DLD1 (cell line): Measurements from ENCODE around the gene YTHDF1.
"Not testable (repeated sequence)": the region's sequence is repeated elsewhere in the genome, so short reads cannot be mapped to it uniquely, and the experiment has no call there.

Source experiments
- in situ Hi-C: cut with HindIII; loops from 2 replicates; pipeline ENCODE4 v1.10.0; 2017; ENCODE audit warnings: low sequenced_read_pairs

The YTHDF1 gene

GRCh38 chr20:63159826-63160640 lies 55.9 kb downstream of the YTHDF1 start:
- in situ Hi-C loops: no loop called here

GRCh38 chr20:63159251-63159650 lies 56.7 kb downstream of the YTHDF1 start:
- in situ Hi-C loops: not testable (repeated sequence)

DNA sequence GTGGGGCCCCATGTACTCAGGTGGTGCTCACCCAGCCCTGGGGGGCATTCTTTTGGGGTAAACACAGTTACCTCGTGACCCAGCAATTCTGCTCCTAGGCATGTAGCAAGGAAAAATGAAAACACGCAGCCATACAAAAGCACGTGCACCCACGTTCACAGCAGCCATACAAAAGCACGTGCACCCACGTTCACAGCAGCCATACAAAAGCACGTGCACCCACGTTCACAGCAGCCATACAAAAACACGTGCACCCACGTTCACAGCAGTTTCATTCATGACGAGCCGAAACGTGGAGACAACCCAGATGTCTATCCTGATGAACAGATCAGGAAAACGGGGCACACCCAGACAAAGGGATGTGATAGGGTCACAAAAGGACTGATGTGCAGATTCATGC lies 57.1 kb downstream of the YTHDF1 start:
- in situ Hi-C loops: no loop called here

DNA sequence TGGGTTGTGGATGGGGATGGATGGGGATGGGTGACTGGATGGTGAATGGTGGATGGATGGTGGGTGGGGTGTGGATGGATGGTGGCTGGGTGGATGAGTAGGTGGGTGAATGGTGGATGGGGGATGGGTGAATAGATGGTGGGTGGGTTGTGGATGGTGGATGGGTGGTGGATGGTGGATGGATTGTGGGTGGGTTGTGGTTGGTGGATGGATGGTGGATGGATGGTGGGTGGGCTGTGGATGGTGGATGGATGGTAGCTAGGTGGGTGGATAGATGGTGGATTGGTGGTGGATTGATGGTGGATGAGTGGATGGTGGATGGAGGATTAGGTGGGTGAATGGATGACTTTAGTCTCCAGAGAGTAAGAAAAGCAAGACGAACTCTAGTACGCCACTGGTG lies 57.6 kb downstream of the YTHDF1 start:
- in situ Hi-C loops: no loop called here

DNA sequence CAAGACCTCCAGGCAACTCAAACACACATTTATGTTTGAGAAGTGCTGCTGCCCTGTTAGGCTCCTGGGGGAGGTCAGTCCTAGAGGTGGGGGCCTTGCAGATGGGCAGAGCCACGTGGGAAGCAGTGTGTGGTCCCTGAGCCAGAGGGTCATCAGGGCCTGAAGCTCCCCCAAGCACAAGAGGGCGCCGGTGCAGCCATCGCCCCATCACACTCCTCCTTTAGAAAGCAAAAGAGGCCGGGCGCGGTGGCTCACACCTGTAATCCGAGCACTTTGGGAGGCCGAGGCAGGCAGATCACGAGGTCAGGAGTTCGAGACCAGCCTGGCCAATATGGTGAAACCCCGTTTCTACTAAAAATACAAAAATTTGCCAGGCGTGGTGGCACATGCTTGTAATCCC lies 58.5 kb downstream of the YTHDF1 start:
- in situ Hi-C loops: not testable (repeated sequence)

DNA sequence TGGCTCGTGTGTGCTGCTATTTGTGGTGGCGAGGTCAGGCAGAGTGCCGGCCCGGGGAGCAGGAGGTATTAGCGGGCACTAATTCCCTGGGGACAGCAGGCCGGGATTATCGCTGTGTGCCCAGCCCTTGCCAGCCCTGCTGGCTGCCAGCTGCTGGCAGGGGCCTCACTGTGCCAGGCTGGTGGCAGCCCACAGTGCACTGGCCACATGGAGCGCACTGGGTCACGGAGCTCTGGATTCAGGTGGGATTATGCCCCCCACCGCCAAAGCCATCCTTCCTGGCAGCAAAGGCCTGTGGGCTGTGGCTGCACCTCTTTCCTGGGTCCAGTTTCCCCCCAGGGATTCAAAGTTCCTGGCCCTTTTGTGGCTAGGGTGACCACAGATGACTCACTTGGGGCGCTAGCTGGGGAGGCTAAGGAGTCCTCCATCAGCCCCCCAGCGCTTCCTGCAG lies 59.7 kb downstream of the YTHDF1 start:
- in situ Hi-C loops: no loop called here

DNA sequence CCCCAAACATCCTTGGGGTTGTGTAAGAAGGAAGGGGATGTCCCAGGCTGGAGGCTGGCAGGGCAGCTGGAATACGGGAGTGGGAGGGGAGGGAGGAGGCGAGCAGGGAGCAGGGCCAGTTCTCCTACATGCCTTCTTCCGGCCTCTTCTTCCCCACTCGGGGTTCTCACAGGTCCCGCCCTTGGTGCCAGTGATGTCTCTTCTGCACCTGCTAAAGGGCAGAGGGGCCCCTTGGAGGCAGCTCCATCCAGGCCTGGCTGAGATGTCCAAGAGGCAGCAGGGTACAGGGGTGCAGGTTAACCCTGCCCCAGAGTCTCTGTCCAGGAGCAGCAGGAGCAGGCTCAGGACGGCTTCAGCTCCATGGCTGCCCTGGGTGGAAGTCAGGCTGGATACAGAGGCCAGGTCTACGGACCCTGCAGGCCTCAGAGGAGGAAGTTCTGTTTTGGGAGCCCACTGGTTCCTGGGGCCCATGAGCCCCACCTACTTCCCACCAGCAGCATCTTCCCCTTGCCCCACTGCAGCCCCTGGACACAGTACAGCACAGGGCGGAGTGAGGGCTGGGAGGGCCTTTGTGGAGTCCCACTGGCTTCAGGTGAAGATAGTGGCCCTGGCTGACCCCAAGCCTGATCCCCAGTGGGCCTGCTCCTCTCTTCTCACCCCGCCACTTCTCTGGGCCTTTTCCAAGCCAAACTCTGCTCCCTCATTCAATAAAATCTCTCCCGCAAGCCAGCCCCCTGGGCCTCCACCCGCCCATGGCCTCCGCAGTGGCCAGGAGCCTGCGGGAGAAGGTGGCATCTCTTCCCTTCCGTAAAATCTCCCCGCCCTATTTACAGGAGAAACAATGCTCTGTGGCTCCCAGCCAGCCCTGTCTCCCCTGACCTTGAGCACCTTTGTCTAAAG lies 60.4 kb downstream of the YTHDF1 start:
- in situ Hi-C loops: no loop called here

DNA sequence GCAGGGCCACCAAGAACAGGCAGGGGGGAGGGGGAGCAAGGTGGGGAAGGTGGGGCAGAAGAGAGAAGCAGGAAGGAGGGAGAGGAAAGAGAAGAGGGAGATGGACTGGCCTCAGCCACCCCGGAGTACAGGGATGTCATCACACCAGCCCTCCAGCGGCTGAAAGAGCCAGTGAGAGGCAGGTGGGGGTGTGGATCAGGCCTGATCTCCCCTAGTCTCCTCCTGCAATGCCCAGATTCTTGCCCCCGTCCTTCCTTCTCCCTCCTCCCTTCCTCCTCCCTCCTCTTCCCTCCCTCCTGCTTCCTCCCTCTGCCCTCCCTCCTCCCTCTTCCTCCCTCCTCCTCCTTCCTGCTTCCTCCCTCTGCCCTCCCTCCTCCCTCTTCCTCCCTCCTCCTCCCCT lies 61.5 kb downstream of the YTHDF1 start:
- in situ Hi-C loops: no loop called here

DNA sequence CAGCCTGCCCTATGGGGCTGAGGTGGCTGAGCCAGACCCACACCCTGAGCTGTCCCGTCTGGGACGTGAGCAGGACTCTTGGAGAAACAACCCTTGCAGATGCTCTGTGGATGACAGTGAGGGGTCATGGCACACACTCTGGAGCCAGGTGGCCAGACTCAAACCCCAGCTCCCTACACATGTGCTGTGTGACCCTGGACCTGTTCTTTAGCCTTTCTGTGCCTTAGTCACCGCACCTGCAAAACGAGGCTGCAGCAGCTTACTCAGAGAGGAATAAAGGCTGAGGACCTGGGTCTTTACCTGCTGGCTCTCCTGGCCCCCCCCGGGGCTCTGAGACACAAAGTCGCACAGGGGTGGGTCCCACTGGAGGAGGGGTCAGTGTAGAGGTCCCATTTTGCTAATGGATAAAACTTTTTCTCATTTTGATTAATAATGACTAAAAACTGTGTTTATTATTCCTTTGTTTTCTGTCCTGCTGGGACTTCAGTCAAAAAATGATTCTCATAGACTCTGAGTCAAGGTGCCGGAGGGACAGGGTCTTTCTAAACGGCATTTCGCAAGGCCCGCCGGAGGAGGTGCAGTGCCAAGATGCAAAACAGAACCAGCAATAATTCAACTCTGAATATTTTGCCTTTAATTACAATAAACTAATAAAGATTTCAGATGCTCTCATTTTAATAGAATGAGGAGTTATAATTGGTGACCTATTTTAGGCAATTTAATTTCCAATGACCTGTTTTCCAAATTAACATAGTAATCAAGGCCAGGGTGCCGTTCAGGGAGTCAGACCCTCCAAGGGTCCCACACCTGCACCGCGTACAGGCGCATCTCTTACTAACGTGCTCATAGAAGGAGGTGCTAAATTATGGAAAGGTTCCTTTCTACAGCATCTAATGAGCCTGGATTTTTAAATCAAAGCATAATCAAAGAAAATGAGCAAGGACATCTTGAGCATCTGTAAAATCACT lies 62.4 kb downstream of the YTHDF1 start:
- in situ Hi-C loops: no loop called here

DNA sequence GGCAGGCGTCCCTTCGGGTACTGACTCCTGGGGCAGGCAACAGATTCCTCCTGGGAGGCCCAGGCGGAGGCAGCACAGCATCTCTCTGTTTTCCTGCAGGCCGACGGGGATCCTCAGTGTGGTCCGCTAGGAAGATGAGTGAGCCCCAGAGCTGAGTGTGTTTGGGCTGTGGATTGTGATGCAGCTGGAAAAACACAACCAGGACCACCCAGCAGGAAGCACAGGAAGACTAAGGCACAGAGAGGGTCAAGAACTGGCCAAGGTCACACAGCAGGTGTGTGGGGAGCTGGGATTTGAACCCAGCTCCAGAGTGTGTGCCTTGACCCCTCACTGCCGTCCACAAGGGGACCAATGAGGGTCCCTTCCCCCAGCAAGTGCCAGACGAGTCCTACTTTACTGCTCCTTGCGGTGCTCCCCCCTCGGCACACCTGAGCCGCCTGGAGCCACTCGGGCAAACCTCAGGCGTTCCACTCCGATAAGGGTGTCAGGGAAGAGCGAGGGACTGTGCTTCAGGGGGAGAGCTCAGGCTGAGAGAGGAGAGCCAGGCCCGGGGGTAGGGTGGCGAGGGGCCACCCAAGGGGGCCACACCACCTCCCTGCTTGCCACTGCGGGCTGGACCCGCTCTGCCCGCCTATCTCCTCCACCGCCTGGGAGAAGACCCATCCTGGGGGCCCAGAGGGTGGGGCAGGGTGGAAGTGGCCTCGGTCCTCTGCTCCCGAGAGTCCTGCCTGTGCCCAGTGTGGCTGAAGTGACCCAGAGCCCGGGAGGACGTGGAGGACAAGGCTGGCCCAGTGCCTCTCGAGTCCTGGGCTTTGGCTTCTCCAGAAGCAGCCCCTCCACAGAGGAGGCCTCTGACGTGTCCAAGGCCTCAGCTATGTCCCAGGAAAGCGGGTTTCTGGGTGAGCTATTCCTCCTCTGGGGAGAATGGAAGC lies 63.3 kb downstream of the YTHDF1 start:
- in situ Hi-C loops: no loop called here

- in situ Hi-C loops: no loop called here
Observed at GRCh38 chr20:63151554-63152321, 64.2 kb downstream of the YTHDF1 start.

DNA sequence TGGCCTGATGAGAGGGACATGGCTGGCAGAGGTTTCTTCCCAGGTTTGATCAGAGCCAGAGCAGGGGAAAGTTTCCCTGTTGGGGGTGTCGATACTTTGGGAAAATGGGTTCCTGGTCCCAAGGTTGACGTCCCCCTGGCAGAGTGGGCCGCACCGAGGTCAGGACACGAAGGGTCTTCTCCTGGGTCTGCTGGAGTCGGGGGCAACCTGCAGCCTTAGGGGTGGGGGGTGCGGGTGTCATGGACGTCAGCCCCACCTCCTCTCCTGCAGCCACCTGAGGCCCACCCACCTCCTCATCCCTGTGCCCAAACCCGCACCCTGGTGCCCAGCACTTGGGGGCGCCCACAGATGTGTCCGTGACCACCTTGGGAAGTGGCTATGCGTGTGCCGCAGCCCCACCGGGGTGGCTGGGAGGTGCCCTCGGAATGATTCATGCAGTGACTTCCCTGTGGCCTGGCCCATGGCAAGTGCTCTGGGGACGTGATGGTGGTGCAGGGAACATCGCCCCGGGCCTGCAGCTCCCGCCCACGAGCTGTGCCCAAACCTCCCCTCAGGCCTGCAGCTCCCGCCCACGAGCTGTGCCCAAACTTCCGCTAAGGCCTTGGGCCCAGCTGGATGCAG lies 64.9 kb downstream of the YTHDF1 start:
- in situ Hi-C loops: no loop called here

DNA sequence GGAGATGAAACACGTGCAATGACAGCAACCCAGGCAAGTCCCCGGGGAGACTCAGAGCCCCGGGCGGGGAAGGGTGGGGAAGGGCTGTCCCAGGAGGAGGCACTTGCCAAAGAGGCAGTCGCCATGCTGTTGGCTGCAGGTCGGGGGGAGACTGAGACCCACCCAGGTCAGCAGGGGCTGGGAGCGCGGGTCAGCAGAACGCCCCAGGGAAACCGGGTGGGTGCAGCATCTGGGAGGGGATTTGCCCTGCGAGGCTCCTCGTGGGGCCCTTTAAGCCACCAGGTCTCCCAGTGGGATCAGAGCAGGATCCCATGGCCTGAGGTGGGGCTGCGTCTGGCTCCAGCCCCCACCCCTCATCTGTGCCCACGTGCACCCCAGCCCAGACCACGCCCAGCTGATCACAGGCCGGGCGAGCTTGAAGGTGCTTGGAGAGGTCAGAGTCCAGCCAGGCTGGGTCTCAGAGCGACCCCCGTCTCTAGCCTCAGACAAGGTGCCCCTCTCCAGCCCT lies 65.5 kb downstream of the YTHDF1 start:
- in situ Hi-C loops: no loop called here

GRCh38 chr20:63149531-63150192 lies 66.3 kb downstream of the YTHDF1 start:
- in situ Hi-C loops: loop anchor here (10.0 kb wide), 1 partner anchor 85 kb away; no protein-coding TSS in a partner anchor

DNA sequence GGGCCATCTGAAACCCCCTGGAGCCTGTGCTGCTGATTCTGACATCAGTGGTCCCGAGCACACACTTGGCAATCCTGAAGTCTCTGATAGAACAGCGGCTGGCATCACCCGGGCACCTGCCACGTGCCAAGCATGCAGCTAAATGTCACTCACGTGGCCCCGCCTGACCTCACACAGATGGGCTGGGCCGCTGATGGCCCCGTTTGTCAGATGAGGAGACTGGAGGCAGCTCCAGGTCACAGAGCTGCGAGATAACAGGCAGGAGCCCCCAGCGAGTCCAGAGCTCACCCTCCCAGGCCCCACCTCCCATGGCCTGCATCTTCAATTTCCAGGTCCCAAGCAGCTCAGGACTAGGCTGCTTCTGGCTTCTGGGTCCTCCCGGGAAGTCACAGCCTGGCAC lies 67.2 kb downstream of the YTHDF1 start:
- in situ Hi-C loops: loop anchor here (10.0 kb wide), 1 partner anchor 84 kb away; no protein-coding TSS in a partner anchor

DNA sequence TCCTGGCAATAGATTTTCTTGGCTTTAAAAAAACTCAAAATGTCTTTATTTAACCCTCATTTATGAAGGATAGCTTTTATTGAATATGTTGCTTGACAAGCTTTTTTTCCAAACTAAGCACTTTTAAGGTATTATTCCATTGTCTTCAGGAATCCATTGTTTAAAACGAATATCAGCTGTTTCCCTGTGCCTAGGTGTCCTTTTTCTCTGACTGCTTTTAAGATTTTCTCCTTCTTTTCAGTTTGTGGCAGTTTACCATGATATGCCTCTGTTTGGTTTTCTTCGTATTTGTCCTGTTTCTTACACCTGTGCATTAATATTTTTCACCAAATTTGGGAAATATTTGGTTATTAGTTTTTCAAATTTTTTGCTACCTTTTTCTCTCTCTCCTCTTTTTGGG lies 68.4 kb downstream of the YTHDF1 start:
- in situ Hi-C loops: loop anchor here (10.0 kb wide), 1 partner anchor 83 kb away; no protein-coding TSS in a partner anchor
